Measurements from ENCODE around the gene CLDN22.
"Not testable (repeated sequence)": the region's sequence is repeated elsewhere in the genome, so short reads cannot be mapped to it uniquely, and the experiment has no call there.

Gene CLDN22

GRCh38 chr4:183345261-183345660 lies 25.2 kb upstream of the CLDN22 start:
- no peak for DNase-seq

GRCh38 chr4:183344523-183345255 lies 24.6 kb upstream of the CLDN22 start:
- DNase-seq: no peak

- DNase-seq: no peak
Measured at GRCh38 chr4:183343730-183344129, 23.7 kb upstream of the CLDN22 start.

- DNase-seq: no peak
Measured at GRCh38 chr4:183342541-183343533, 22.8 kb upstream of the CLDN22 start.

- no peak for DNase-seq
Measured at GRCh38 chr4:183337833-183338232, 17.8 kb upstream of the CLDN22 start.

GRCh38 chr4:183337349-183337748 lies 17.3 kb upstream of the CLDN22 start:
- DNase-seq: no peak

- DNase-seq: no peak
Measured at GRCh38 chr4:183335369-183335940, 15.4 kb upstream of the CLDN22 start.

GRCh38 chr4:183333983-183334382 lies 13.9 kb upstream of the CLDN22 start:
- DNase-seq: no peak

GRCh38 chr4:183333202-183333601 lies 13.1 kb upstream of the CLDN22 start:
- no peak for DNase-seq

- DNase-seq: no peak
Measured at GRCh38 chr4:183332447-183332846, 12.4 kb upstream of the CLDN22 start.

- no peak for DNase-seq
Measured at GRCh38 chr4:183330841-183331240, 10.8 kb upstream of the CLDN22 start.

- no peak for DNase-seq
Measured at GRCh38 chr4:183329954-183330742, 10.1 kb upstream of the CLDN22 start.

- no peak for DNase-seq
Measured at GRCh38 chr4:183329244-183329643, 9.2 kb upstream of the CLDN22 start.

- DNase-seq: no peak
Measured at GRCh38 chr4:183328832-183329231, 8.8 kb upstream of the CLDN22 start.

GRCh38 chr4:183327827-183328226 lies 7.8 kb upstream of the CLDN22 start:
- DNase-seq: no peak

- DNase-seq: no peak
Measured at GRCh38 chr4:183326853-183327252, 6.8 kb upstream of the CLDN22 start.

- DNase-seq: not testable (repeated sequence)
Measured at GRCh38 chr4:183326387-183326786, 6.3 kb upstream of the CLDN22 start.

GRCh38 chr4:183324619-183325018 lies 4.5 kb upstream of the CLDN22 start:
- DNase-seq: no peak

- not testable (repeated sequence) for DNase-seq
Measured at GRCh38 chr4:183324056-183324455, 4.0 kb upstream of the CLDN22 start.

GRCh38 chr4:183323295-183323694 lies 3.2 kb upstream of the CLDN22 start:
- DNase-seq: no peak

- no peak for DNase-seq
Measured at GRCh38 chr4:183322326-183322725, 2.2 kb upstream of the CLDN22 start, which contains the start of gene CLDN24. CLDN24 (minus strand) TSS chr4:183322426; CDS start chr4:183322426, 0 bp downstream.

GRCh38 chr4:183321516-183321915 lies 1.4 kb upstream of the CLDN22 start:
- DNase-seq: no peak

- DNase-seq: no peak
Measured at GRCh38 chr4:183321079-183321478, 1.0 kb upstream of the CLDN22 start.

Measured in T1000 (cell line).